Activated effector memory CD4-positive, alpha-beta T cell treated with Interleukin-2 at 50 U/mL for 16 hours (primary cell): ENCODE measurements around the gene APOL3.
"Not testable (repeated sequence)": the region's sequence is repeated elsewhere in the genome, so short reads cannot be mapped to it uniquely, and the experiment has no call there.

Experiments used
- DNase-seq: peaks from one replicate; pipeline ENCODE4 v3.0.0-alpha.2; 2020

The APOL3 gene, protein sequence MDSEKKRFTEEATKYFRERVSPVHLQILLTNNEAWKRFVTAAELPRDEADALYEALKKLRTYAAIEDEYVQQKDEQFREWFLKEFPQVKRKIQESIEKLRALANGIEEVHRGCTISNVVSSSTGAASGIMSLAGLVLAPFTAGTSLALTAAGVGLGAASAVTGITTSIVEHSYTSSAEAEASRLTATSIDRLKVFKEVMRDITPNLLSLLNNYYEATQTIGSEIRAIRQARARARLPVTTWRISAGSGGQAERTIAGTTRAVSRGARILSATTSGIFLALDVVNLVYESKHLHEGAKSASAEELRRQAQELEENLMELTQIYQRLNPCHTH

DNA sequence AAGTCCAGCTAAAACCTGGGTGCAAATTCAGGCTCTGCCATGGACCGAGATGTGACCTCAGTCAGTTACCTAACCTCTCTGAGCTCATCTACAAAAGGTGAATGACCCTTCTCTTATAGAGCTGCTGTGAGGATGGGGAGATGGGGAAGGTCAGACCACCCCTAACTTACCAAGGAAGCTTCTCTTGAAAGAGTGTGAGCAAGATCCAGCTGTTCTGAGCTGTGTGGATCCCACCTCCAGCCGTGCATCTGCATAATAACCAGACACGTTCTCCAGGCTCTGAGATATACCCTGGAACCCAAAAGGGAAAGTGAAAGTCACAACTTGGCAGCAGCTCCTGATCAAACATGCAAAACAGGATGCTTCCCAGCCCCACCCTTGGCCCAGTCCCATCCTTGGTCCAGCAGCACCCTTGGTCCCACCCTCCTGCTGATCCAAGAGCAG is at the start of gene APOL3:
Gene APOL3, minus strand, starts transcription at position 257 of the 444 bp plus-strand sequence. CDS start 11,700 bp downstream, outside the sequence.
- DNase-seq, result peak; percentile 33

DNA sequence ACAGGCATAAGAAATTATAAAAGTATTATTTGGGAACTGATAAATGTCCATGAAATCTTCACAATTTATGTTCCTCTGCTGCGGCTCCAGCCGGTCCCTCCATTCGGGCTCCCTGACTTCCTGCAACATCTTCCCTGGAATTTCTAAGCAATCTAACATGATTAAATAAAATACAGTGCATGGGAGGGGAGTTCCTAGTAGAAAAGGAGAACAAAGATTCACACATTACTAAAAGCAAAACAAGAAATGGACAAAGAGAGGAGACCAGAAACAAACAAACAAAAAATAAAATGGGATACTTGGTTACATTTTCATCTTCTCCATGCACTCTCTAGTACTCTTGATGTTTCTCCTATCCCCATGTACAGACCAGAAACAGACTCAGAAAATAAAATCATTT is 49.7 kb upstream of the APOL3 start:
- DNase-seq, result no peak

DNA sequence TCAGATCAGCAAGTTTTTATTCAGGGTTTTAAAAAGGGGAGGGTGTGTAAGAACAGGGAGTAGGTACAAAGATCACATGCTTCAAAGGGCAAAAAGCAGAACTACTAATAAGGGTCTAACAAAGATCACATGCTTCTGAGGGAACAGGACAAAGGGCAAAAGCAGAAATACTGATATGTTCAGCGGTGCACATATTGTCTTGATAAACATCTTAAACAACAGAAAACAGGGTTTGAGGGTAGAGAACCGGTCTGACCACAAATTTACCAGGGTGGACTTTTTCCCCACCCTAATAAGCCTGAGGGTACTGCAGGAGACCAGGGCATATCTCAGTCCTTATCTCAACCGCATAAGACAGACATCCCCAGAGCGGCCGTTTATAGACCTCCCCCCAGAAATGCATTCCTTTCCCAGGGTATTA is 48.9 kb upstream of the APOL3 start:
- not testable (repeated sequence) for DNase-seq

DNA sequence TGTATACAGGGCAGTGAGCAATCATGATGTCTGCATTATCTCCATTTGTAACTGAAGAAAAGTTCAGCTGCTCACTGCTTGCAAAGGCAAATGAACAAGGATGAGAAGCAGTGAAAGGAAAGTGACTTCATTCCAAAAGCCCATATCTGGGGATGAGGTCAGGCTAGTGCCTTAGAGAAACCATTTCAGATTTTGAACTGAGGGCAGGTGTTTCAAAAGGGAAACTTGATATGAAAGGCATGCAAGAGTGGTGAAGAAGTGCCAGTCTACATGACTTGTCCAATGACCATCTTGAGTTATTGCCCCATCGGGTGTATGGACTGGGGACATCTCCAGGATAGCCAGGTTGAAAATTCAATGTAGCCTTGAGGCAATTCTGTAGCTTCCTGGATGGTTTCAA is 48.4 kb upstream of the APOL3 start:
- DNase-seq, result no peak

DNA sequence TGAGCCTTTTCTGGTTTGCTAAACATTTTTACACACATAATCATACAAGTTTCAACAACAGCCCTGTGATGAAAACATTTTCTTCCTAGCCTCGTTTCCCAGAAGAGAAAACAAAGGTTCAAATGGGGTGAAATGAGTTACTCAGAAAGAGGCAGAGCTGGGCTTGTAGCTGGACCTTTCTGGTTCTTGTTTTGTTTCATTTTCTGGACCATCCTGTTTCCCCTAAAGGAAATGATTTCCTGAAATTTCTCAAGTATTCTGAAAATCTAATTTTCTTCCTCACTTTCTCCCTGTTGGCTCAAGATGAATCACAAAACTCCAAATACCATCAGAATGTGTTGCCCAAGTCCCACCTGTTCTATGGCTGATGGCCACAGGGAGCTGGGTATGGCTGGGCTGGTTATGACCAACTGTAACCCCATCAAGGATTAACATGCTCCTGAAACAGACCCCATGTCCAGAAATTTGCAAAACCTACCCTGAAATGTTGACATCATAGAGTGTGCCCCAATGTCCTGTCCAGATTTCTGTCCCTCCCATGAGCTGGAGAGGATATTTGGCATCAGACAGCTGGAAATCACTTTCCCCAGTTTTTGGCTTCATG is 47.7 kb upstream of the APOL3 start:
- DNase-seq, result no peak

DNA sequence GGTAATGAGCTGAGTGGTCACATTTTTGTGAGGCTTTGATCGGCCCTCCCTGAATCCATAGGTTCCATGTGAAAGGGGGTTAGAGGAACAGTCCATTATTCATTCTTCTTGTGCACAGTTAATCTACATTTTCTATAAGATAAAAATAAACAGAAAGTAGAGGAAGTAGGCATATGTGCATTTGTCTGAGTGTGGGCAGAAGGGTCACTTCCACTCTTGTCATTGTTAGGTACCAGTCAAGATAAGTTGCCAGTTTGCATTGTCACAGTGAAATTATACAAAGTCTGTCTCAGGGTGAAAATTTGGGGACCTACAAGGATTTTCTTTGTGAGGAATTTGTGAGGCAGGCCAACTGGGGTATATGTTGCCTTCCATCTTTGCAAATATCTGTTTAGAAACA is 45.7 kb upstream of the APOL3 start:
- DNase-seq, result no peak

DNA sequence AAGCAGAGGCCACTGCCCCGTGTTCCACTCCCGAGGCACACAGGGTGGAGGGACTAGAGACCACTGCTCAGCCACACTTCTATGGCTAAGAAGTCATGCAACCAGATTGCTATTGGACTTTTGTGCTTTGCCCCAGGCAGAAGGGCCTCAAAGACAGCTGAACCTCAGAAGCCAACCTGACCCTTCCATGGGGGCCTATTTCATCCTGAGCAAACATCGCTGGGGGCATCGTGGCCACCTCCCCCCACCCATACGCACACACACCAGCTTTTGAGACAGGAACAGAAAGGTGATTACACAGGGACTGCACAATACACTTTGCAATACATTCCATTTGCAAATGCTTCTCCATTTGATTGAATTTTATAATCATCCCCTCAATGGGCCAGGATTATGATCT is 45.0 kb upstream of the APOL3 start:
- DNase-seq, result not testable (repeated sequence)

DNA sequence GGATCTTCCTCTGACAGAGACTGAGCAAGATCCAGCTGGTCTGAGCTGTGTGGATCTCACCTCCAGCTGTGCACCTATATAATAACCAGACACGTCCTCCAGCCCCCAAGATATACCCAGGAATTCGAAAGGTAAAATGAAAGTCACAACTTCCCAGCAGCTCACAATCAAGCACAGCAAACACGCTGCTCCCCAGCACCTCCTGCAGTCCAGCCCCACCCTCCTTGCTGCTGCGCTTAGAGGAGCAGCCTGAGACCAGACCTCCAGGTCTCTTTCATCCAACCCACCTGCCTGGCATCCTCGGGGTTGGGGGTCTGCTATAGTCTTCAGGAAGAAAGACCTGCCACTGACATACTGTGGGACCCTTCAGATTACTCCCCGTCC is 44.1 kb upstream of the APOL3 start:
- no peak for DNase-seq

DNA sequence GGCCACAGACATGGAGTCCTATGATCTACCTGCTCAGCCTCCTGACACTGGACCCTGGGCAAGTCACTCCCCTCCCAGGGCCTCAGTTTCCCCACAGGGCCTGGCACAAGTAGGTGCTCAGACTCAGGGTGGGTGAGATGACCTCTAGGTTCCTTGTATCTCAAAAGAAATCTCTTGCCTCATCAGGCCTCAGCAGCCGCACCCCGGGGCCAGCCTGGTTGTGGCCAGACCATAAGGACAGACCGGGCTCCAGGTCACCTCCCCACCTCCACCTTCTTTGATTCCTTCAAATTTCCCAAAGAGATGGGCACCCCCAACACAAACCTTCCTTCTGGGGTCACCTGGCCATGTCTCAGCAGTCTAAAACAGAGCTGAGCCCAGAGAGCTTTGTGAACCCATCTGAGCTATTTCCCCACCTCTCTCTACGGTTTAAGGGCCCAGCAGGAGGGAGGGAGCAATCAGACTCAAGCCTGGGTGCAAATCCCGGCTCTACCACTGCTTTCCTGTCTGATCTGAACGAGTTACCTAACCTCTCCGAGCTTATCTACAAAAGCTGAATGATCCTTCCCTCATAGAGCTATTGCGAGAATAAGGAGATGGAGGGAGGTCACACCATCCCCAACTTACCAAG is 43.6 kb upstream of the APOL3 start:
- no peak for DNase-seq

DNA sequence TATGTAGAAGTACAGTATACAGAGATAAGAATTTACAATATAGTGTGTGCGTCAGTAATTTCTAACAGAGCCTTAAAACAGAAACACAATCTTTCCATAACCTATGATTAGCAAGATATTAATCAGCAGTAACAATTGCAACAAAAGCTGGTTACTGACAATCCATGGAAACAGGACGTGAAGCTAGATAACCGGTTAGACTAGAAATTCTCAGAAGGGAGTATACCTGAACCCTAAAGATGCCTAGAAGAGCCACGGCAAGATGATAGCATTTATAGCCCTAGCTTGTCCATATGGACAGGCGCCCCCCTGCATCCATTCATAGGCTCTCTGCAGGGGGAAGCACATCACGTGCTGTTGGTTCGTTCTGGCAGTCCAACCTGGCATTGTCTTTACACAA is 42.9 kb upstream of the APOL3 start:
- DNase-seq, result not testable (repeated sequence)

DNA sequence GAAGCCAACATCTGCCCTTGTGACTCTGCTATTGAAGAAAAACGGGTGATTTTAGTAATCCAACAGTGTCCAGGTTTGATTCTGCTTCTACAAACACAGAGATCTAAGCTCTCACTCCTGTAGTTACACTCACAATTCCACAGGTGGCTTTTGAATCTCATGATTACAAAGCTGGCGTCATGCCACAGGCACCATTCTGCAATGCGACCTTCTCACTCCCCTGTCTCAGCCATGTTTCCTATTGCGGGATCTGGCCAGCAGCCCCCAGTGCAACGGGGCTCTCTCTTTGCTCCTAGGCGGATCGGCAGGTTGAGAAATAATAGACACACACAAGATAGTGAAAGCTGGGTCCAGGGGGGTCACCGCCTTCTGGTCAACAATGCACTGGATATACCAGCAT is 42.4 kb upstream of the APOL3 start:
- not testable (repeated sequence) for DNase-seq

DNA sequence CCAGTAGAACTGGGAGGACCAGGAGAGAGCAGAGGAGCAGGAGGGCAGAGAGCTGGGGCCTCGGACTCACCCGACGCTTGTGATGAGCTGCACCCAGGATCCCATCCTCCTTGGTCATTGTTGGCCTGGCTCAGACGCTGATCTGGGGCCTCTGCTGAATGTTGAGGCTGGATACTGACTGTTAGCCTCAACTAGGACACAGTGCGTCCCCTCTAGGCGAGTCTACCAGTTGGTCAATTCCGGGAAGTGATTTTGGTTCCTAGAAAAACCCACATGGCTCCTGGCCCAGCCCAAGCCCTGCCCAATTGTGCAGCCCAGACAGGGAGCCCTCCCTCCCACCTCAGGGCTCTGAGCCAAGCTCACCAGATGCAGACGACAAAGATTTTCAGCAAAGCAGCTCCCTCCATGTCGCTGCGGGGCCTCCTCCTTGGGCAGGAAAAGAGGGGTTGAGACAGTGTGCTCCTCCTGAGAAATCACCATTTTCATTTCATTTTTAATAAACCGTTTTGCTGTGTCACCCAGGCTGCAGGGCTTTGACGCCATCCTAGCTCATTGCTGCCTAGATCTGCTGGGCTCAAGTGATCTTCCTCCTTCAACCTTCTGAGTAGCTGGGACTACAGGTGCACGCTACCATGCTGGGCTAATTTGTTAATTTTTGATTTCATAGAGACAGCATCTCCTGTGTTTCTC is 41.2 kb upstream of the APOL3 start, which contains the start of gene APOL4:
Gene APOL4, minus strand, starts transcription at position 180 of the 690 bp plus-strand sequence. Its CDS starts 75 bp downstream, at position 105.
- DNase-seq, result no peak

DNA sequence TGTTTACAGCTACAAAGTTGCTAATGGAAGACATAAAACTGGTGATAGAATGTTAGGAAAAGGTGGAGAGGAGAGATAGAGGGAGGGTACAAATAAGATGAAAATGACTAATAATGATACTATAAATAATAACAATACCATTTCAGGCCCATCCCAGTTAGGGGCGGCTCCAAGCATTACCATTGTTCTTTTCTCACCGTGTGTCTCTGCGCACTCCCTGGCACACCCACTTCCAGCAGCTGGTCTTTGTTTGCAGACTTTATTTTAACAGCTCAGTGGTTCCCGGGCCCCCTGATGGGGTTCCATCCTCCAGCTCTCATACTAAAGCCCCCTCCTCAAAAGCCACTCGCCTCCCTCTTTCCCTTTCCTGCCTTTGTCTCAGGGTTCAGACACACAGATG is 40.5 kb upstream of the APOL3 start:
- not testable (repeated sequence) for DNase-seq

DNA sequence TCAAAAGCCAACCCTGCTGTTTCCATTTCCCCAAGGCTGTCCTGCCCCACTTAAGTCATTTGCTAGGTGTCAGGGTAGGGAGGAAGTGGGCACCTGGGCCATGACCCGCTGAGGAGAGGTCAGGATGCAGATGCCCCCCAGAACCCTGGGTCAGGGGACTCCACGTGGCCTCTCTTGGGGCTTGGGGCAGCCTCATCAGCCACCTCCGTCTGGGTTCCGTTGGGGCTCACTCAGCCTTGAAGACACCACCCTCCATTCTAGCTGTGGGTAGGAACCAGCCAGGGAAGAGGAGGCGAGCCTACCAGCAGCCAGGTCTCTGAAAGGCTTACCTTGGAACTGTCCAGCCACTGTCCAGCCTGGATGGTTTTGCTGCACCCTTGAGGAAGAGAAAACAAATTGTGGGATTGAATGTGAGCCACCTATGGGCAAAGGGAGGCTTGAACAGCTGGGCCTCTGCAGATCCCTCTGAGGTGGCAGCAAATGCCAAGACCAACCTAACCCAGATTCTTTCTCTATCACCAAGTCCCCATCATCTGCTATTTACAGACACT is 38.5 kb upstream of the APOL3 start:
- no peak for DNase-seq

DNA sequence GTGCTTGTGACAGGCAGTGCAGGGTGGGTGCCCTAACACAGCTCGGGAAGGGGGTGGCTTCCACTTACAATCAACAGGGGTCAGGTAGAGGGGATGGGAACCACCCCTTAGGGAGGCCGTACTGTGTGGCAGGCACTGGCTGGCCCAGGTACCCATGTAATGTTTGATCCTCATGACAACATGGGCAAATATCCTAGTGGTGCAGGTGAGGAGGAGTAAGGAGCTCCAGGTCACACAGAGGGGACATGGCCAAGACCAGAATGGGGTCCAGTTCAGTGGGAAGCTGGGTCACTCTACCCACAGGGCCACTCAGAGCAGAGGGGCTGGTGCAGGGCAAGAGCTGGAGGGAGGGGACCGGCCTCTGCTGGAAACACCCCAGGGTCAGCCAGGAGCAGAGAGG is 38.0 kb upstream of the APOL3 start:
- DNase-seq, result no peak

DNA sequence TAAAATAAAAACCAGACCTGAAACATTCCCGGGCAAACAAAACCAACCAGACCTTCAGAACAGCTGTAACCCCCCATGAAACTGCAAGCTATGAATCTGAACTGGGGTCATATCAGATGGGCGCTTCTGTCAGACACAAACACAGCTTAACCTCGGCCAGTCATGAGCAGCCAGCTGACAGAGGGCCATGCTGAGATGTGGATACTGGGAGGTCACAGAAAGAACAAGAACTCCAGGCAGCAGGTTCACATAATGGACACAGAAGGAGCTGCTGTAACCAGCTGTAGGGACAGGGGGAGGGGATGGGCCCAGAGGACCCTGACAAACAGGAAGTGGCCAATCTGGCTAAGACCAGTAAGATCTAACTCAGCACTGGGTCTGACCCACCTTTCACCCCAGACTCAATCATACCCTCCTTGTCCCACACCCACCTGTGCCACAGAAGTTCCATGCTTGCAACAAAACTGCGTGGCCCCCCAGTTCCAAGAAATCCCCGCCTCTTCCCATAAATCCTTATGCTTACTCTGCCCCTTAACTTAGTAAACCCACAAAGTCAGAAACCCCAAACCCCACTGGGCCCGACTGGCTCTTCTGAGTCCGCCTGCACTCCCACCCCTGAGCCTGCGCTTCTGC is 37.1 kb upstream of the APOL3 start:
- no peak for DNase-seq

DNA sequence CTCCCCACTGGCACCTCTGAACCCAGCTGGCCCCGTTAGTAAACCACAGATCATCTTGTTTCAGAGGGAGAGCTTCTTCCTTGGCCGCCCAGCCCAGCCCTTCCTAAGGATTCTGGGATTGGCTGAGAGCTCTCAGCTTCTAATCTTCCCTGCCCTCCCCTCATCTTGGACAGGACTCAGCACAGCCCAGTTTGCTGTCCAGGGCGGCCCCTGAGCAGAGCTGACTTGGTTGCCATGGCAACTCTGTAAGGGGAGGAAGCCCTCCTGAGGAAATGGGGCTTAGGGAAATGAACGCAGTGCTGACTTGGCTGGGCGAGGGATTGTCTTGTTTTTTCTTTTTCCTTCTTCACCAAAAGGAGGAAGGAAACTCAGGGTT is 36.5 kb upstream of the APOL3 start:
- no peak for DNase-seq

DNA sequence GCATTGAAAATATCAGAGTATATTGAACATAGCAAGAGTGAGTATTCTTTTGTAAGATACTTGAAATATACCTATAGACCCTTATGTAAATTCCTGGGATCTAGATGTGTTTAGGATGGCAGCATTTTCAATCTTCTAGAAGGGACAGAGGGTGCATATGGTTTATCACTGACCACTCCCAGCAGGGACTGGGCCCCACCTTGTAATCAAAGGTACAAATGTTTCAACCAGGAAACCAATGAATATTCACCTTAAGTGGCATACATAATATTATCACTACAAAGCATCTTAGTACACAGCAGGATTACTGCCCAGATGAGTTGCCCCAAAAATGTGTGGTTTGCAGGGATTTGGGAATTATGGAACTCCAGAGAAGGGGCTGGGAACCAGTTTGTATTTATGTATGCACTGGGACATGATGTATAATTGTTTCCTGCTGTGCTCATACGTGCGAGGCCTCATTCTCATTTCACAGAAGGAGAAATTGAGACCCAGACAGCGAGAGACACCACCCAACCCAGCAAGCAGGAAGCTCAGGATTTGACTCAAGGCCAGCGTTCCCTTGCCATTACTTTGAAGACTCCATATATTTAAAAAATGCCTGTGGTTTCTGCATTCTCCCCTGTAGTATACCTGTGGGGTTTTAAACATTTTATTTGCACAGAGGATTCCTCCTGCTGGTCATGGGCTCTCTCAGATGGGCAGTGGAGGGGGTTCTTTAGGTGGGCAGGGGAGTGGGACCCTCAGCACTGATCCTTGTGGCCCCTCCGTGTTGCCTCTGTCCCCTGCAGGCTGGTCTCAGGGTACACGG is 35.9 kb upstream of the APOL3 start:
- DNase-seq, result no peak

DNA sequence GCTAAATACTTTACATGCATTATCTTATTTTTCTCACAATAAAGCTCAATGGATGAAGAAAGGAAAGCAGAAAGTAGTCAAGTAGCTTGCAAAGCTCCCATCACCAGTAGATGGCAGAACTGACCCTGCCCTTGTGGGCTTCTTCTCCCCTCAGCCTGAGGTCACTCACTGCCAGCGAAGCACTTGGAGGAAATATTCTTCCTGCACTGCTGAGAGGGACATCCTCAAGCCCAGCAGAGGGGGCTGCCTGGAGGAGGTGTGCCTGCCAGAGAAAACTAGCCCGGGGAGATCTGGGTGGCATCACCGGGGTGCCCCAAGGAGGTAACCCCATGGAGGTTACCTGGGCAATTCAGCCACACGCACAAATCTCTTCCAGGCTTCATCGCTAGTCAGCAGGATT is 34.4 kb upstream of the APOL3 start:
- peak; percentile 6 for DNase-seq

DNA sequence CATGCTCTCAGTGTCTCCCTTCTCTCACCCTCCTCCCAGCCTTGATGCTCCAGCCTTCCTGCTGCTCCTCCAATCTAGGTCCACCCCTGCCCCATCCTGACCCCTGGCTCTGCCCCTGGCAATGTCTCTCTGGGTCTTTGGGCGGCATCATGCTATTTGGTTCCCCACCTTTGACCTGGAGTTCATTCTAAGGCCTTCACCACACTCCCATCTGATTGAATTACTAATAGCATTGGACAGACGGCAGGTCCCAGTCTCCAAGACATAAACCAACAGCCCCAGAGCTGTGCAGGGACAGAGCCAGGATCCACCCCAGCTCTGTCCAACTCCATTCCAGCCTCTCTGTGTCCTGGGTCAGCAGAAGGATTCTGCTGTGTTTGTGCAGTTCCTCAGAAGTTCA is 33.8 kb upstream of the APOL3 start:
- DNase-seq, result no peak

DNA sequence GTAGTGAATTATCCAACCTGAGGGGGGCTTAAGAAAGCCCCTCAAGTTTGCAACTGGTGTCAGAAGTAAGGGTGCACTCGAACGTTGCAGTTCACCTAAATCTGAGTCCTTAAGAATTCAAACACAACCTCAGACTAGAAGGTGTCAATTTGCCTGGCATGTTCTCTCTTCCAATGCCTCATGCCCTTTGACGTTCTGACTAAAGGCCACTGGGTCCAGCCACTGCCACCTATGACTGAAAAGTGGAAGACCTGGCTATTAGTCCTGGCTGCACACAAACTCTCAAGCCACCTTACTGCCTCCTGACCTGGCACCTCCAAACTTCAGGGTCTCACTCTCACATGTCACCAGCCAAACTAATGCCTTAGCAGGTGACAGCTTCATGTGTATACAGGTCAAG is 33.0 kb upstream of the APOL3 start:
- no peak for DNase-seq

DNA sequence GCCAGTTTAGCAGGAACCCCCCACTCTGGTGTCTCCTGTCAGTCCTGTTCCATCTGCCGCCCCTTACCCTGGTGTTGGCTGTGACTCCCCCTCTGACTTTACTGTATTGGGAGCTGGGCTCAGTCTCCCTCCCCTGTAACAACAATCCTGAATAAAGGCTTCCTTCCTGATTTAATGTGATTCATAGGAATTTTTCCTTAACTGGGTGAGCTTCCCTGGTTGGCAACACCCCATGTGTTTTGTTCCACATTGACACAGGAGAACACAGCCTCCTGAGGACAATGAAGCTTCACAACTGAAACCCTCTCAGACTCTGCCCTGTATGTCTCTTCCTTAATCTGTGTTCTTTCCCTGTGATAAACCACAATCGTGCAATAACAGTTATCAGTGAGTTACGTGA is 32.6 kb upstream of the APOL3 start:
- DNase-seq, result no peak
